K562 (cell line): ENCODE results near the gene SELENOF. TPM values are rescaled to one million over a fixed set of nuclear protein-coding genes. Genes with fewer than 3 reads are reported as not detected.

ENCODE experiments used
- ATAC-seq: fragments of 200-7000 bp; cut with Tn5 transposase; 3 replicates; pipeline ENCODE4 v1.9.1; 2020; ENCODE audit warnings: moderate library complexity
- BruUV-seq: library from RNA; stranded (reverse); fragments of 400-500 nt; replicated peaks from 2 replicates; lab custom pipeline; 2021; lab: Mats Ljungman, UMichigan
- CTCF ChIA-PET: fragments of 300-600 bp; formaldehyde crosslinking; extraction: SDS; loops from one replicate; lab custom pipeline; 2021; ENCODE audit warnings: low intra/inter-chr PET ratio; lab: Yijun Ruan, JAX
- POLR2A ChIA-PET: fragments of 300-600, 350-650 bp; sonication (Branson Sonifier 250); formaldehyde crosslinking; extraction: SDS; loops from one replicate; lab custom pipeline; 2021; ENCODE audit warnings: antibody characterized with exemption, inconsistent platforms; lab: Yijun Ruan, JAX
- DNase-seq, 4 experiments: peaks; one replicate each; pipeline versions ENCODE4 v3.0.0 to v3.0.0-alpha.2; 2011 to 2018; ENCODE audit warnings: low spot score in 3 of 4, mixed read lengths in 3 of 4; ENCODE audit errors: extremely low read depth in 1 of 4
- FAIRE-seq: peaks from 2 replicates; lab custom pipeline; 2011; peaks lifted over from hg19 to GRCh38; lab: Jason Lieb, UNC
- H2AFZ ChIP-seq: 2 replicates; pipeline ENCODE4 v1.6.0; 2011; ENCODE audit warnings: low read depth, low read length, control low read depth, inconsistent platforms
- H3K27ac ChIP-seq: fragments of 200-600 bp; 3 replicates; pipeline ENCODE4 v1.8.0; 2011; ENCODE audit warnings: low read depth, mild to moderate bottlenecking, control low read depth, inconsistent platforms, low read length, moderate library complexity, mixed read lengths; ENCODE audit errors: extremely low read depth
- H3K27me3 ChIP-seq, 2 experiments: fragments of 300-600 bp in 1 of 2; 2 replicates in 1 of 2; 3 replicates in 1 of 2; pipeline versions ENCODE4 v1.6.0 to v1.8.0; 2011; ENCODE audit warnings: inconsistent platforms in 2 of 2, low read length in 2 of 2, mild to moderate bottlenecking in 1 of 2, mixed read lengths in 1 of 2, moderate library complexity in 1 of 2; ENCODE audit not compliant: control insufficient read depth in 2 of 2, insufficient read depth in 2 of 2
- H3K36me3 ChIP-seq: fragments of 300-600 bp; 3 replicates; pipeline ENCODE4 v1.8.0; 2011; ENCODE audit warnings: mild to moderate bottlenecking, low read length, inconsistent platforms; ENCODE audit not compliant: control insufficient read depth, insufficient read depth
- H3K4me1 ChIP-seq, 2 experiments: fragments of 200-600 bp in 1 of 2; replicated peaks in 1 of 2; 2 replicates in 1 of 2; 3 replicates in 1 of 2; pipeline versions ENCODE4 v1.5.1 to v1.8.0; 2011; ENCODE audit warnings: inconsistent platforms in 2 of 2, low read length in 2 of 2, mild to moderate bottlenecking in 1 of 2, mixed read lengths in 1 of 2, moderate library complexity in 1 of 2; ENCODE audit not compliant: control insufficient read depth in 2 of 2, insufficient read depth in 2 of 2
- H3K4me2 ChIP-seq: 2 replicates; pipeline ENCODE4 v1.6.1; 2011; ENCODE audit warnings: low read length, control low read depth, inconsistent platforms, mixed read lengths; ENCODE audit not compliant: insufficient read depth
- H3K4me3 ChIP-seq: fragments of 200-600 bp; sonication (generic), shearing (Covaris generic); 2 replicates; pipeline ENCODE4 v1.5.1; 2016; ENCODE audit warnings: control low read depth, inconsistent platforms
- H3K79me2 ChIP-seq: fragments of 200-600 bp; 3 replicates; pipeline ENCODE4 v1.8.0; 2011; ENCODE audit warnings: low read length, inconsistent platforms; ENCODE audit not compliant: control insufficient read depth, insufficient read depth
- H3K9ac ChIP-seq, 2 experiments: 2 replicates each; pipeline versions ENCODE4 v1.6.0 to v1.6.1; 2011; ENCODE audit warnings: low read depth in 2 of 2, low read length in 2 of 2, control low read depth in 1 of 2, inconsistent platforms in 1 of 2, mild to moderate bottlenecking in 1 of 2, mixed read lengths in 1 of 2; ENCODE audit not compliant: insufficient read depth in 1 of 2
- H3K9me1 ChIP-seq: one replicate; pipeline ENCODE4 v1.6.0; 2011; ENCODE audit warnings: inconsistent platforms, mild to moderate bottlenecking, low read length, moderate library complexity; ENCODE audit not compliant: control insufficient read depth, insufficient read depth
- H3K9me3 ChIP-seq: replicated peaks from 2 replicates; pipeline ENCODE4 v1.5.1; 2011; ENCODE audit warnings: low read depth, low read length, inconsistent platforms; ENCODE audit not compliant: control insufficient read depth, insufficient read depth
- H4K20me1 ChIP-seq: replicated peaks from 2 replicates; pipeline ENCODE4 v1.6.1; 2011; ENCODE audit warnings: low read length, inconsistent platforms, mixed read lengths; ENCODE audit not compliant: control insufficient read depth, insufficient read depth
- GATAD2B ChIP-seq: fragments of 450-650 bp; IDR thresholded peaks from 2 replicates; pipeline ENCODE4 v1.6.1; 2017; ENCODE audit warnings: mild to moderate bottlenecking, borderline replicate concordance
- MAFG ChIP-seq: fragments of 450-650 bp; conservative IDR thresholded peaks from 2 replicates; pipeline ENCODE4 v1.6.1; 2016; ENCODE audit warnings: missing genetic modification characterization, missing compliant biosample characterization
- NCOA1 ChIP-seq: fragments of 450-650 bp; IDR thresholded peaks from 2 replicates; pipeline ENCODE4 v1.6.1; 2016; ENCODE audit warnings: low read depth
- PHF20 ChIP-seq: fragments of 450-650 bp; IDR thresholded peaks from 2 replicates; pipeline ENCODE4 v1.6.1; 2018; ENCODE audit not compliant: partially characterized antibody
- POLR2AphosphoS2 ChIP-seq: IDR thresholded peaks from 2 replicates; pipeline ENCODE4 v1.6.1; 2012; ENCODE audit warnings: low read length, improper control_type of control experiment
- ZNF121 ChIP-seq: sonication (generic); formaldehyde crosslinking; conservative IDR thresholded peaks from 2 replicates; pipeline ENCODE4 v1.8.0; 2022; ENCODE audit warnings: missing genetic modification reagents
- ZNF263 ChIP-seq: sonication (generic); formaldehyde crosslinking; IDR thresholded peaks from 2 replicates; pipeline ENCODE4 v1.8.0; 2022; ENCODE audit warnings: mild to moderate bottlenecking, missing genetic modification reagents, borderline replicate concordance
- ZNF41 ChIP-seq: fragments of 250-450 bp; sonication (Bioruptor Pico); conservative IDR thresholded peaks from 2 replicates; pipeline ENCODE4 v1.4.0; 2020; ENCODE audit warnings: mild to moderate bottlenecking
- WGBS: fragments of 100-300 bp; shearing (Covaris generic); methylation state at CpG from one replicate; pipeline ENCODE4 v1.1.6; 2016; ENCODE audit warnings: low coverage, mixed read lengths; ENCODE audit not compliant: insufficient coverage; ENCODE audit errors: missing lambda C conversion rate; 5-methylcytosine and 5-hydroxymethylcytosine counted together
- in situ Hi-C: fragments of 300-500 bp; cut with MboI; formaldehyde crosslinking; loops from 4 replicates; pipeline ENCODE4 v1.15.0; 2018; ENCODE audit warnings: inconsistent platforms, mixed read lengths
- intact Hi-C: fragments of 100-400 bp; cut with micrococcal nuclease; formaldehyde crosslinking; loops from 2 replicates; pipeline ENCODE4 v1.14.2; 2022
- polyA plus RNA-seq, 8 experiments: library from polyadenylated mRNA; depleted of rRNA in 4 of 8; stranded (reverse) in 5 of 8; unstranded in 3 of 8; fragments of >200 nt; fragmentation: Nextera tagmentation in 2 of 8; fragmentation: Illumina TruSeq in 1 of 8; extraction: Ambion mirVana in 2 of 8; extraction: Trizol in 1 of 8; gene quantifications; 2 replicates each; pipeline versions ENCODE4 v1.2.1 to v1.2.3, GENCODE V29; 2011 to 2014; ENCODE audit warnings: inconsistent platforms in 1 of 8, missing spikeins in 1 of 8
- total RNA-seq, 7 experiments: library from RNA; depleted of rRNA in 6 of 7; stranded (reverse); fragments of >200 nt in 6 of 7; fragmentation: Illumina TruSeq in 2 of 7; extraction: Trizol in 2 of 7; gene quantifications; 2 replicates each; pipeline versions ENCODE4 v1.2.1 to v1.2.3, GENCODE V29; 2011 to 2021; ENCODE audit warnings: low replicate concordance in 1 of 7
- TF ChIP-seq, protein P1 (sequence below): fragments of 450-650 bp; formaldehyde crosslinking; IDR thresholded peaks from 2 replicates; pipeline ENCODE4 v1.4.0; 2020; ENCODE audit warnings: mild to moderate bottlenecking, moderate library complexity
- TF ChIP-seq, protein P2 (sequence below): fragments of 450-650 bp; IDR thresholded peaks from 2 replicates; pipeline ENCODE4 v1.6.1; 2016; ENCODE audit warnings: mild to moderate bottlenecking

SELENOF gene
- total and polyA plus RNA-seq, 9 of the 15 experiments (the other 6 are each of a cell fraction or from before 2014, with no cell fraction given): 115 to 394 (median 215) TPM

GRCh38 chr1:86940599-86940998 lies 26.7 kb upstream of the SELENOF start:
- peaks cover 10 to 12% of the 10 kb centered on the region in 2 experiments for H3K4me1 ChIP-seq
- WGBS: 89% methylated on average over 2 of the region's 2 CpGs
- ChIA-PET POLR2A (no interaction called here), CTCF (no interaction called here)
- no peaks in the 10 kb centered on the region for H3K27me3 ChIP-seq
- no peak overlapping the region for H3K9ac ChIP-seq
- intact Hi-C loops (no loop called here), in situ Hi-C loops (no loop called here)
- no TSS peak for BruUV-seq
- FAIRE-seq (no peak), DNase-seq (no peak), ATAC-seq (no peak)
- H4K20me1 ChIP-seq: no peaks in the 10 kb centered on the region
- no peaks in the 10 kb centered on the region for H3K9me1 ChIP-seq
- H2AFZ ChIP-seq: no peak overlapping the region
- TF ChIP-seq ZNF263 (CRISPR knock-in tag) (no peak), MAFG (no peak), ZNF41 (CRISPR knock-in tag) (no peak), ZNF121 (peak; percentile 88), NCOA1 (no peak), GATAD2B (no peak), PHF20 (no peak), POLR2AphosphoS2 (no peak)
- TF ChIP-seq, protein P1, sequence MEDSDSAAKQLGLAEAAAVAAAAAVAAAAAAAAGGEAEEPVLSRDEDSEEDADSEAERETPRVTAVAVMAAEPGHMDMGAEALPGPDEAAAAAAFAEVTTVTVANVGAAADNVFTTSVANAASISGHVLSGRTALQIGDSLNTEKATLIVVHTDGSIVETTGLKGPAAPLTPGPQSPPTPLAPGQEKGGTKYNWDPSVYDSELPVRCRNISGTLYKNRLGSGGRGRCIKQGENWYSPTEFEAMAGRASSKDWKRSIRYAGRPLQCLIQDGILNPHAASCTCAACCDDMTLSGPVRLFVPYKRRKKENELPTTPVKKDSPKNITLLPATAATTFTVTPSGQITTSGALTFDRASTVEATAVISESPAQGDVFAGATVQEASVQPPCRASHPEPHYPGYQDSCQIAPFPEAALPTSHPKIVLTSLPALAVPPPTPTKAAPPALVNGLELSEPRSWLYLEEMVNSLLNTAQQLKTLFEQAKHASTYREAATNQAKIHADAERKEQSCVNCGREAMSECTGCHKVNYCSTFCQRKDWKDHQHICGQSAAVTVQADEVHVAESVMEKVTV (CRISPR knock-in tag): no peak
- TF ChIP-seq, protein P2, sequence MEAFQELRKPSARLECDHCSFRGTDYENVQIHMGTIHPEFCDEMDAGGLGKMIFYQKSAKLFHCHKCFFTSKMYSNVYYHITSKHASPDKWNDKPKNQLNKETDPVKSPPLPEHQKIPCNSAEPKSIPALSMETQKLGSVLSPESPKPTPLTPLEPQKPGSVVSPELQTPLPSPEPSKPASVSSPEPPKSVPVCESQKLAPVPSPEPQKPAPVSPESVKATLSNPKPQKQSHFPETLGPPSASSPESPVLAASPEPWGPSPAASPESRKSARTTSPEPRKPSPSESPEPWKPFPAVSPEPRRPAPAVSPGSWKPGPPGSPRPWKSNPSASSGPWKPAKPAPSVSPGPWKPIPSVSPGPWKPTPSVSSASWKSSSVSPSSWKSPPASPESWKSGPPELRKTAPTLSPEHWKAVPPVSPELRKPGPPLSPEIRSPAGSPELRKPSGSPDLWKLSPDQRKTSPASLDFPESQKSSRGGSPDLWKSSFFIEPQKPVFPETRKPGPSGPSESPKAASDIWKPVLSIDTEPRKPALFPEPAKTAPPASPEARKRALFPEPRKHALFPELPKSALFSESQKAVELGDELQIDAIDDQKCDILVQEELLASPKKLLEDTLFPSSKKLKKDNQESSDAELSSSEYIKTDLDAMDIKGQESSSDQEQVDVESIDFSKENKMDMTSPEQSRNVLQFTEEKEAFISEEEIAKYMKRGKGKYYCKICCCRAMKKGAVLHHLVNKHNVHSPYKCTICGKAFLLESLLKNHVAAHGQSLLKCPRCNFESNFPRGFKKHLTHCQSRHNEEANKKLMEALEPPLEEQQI: 0 out of 2 replicates have a peak, but pooled peaks have one; percentile 12
- H3K4me3 ChIP-seq: no peak overlapping the region
- H3K36me3 ChIP-seq: no peaks in the 10 kb centered on the region
- H3K79me2 ChIP-seq: peaks cover 98% of the 10 kb centered on the region
- no peaks in the 10 kb centered on the region for H3K9me3 ChIP-seq
- no peak overlapping the region for H3K27ac ChIP-seq
- no peak overlapping the region for H3K4me2 ChIP-seq
